NCI-H748 (cell line): Measurements from ENCODE around the gene FAM135A.
"Not testable (repeated sequence)": the region's sequence is repeated elsewhere in the genome, so short reads cannot be mapped to it uniquely, and the experiment has no call there.

ENCODE experiments used
- DNase-seq: peaks from one replicate; lab custom pipeline; 2025; ENCODE audit not compliant: unreplicated experiment; lab: John Stamatoyannopoulos, UW

Gene FAM135A

DNA sequence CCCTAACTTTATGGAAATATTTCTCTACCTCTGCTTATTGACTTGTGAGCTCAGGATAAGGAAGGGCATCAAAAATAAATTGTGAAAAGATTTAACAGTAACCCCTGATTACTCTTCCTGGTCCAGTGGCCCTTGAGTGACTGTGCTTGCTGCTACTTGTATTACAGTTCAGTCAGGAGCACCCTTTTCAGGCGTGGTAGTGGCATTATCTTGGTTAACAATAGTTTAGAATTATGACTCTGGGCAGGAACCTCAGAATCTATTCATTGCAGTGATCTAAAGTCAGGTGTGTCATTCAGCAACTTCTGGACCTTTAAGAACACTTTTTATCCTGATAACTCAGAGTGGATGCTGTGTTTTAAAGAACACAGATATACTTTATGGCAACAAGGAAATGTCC is 43.4 kb downstream of the FAM135A start:
- DNase-seq = no peak

DNA sequence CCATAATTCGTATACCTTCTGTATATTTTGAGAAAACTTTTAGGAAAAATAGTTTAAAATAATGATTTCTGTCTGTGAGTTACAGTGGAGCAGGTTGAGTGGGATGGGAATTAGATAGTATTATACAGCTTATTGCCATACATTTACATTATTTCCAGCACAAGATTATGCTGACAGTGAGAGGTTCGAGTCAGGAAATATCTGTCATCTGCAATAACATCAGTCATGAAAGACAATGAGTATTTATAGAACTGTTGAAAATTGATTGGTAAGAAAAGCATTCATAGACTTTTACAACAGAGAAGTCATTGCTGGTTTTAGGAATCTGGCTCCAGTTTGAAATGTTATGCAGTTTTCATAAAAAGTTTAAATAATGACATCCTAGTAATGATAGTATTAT is 45.9 kb downstream of the FAM135A start:
- no peak for DNase-seq

DNA sequence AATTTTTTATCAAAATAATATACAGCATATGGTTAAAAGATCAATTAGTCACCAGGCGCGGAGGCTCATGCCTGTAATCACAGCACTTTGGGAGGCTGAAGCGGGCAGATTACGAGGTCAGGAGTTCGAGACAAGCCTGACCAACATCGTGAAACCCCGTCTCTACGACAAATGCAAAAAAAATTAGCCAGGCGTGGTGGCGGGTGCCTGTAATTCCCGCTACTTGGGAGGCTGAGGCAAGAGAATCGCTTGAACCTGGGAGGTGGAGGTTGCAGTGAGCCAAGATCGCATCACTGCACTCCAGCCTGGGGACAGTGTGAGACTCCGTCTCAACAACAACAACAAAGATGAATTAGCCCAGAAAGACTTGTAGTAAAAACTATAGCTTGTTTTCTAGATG is 46.4 kb downstream of the FAM135A start:
- not testable (repeated sequence) for DNase-seq

DNA sequence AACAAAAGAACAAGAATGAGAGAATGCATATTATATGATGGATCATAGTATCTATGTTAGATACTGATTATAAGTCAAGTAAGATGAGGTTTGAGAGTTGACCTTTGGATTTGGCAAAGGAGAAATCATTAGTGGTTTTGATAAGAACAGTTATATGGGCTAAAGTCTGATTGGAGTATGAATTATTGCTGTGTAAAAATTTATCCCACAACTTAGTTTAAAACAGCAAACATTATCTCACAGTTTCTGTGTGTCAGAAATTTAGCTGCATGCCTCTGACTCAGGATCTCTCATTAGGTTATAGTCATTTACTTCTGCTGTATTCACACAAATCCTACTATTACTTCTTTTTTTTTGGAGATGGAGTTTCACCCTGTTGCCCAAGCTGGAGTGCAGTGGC is 56.7 kb downstream of the FAM135A start:
- no peak for DNase-seq

DNA sequence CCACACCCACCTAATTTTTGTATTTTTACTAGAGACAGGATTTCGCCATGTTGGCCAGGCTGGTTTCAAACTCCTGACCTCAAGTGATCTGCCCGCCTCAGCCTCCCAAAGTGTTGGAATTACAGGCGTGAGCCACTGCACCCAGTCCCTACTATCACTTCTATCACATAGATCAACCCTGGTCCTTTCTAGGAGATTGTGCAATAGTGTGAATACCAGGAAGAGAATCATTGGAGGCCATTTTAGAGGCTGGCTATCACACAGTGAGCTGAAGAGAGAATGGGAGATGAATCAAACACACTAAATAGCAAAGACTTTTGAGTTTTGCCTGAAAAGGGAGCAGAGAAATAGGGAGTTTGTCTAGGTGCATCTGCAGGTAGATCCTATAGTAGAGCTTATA is 57.2 kb downstream of the FAM135A start:
- DNase-seq = not testable (repeated sequence)

DNA sequence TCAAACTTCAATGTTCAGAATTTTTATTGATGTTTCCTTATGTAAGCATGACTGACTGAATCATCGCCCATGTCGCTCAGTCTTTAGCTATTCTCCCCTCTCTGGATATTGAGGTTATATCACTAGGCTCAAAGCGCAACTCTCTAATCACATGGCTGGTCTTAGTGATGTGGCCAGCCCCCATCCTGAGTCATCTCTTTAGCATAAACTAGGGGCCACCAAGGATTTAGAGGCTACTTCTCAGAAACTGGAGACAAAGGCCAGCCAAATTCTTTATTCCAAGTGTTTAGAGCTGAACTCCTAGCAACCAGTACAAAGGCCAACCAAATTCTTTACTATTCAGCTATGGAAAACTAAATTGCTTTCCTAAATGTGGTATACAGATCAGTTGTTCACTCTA is 61.4 kb downstream of the FAM135A start:
- no peak for DNase-seq

DNA sequence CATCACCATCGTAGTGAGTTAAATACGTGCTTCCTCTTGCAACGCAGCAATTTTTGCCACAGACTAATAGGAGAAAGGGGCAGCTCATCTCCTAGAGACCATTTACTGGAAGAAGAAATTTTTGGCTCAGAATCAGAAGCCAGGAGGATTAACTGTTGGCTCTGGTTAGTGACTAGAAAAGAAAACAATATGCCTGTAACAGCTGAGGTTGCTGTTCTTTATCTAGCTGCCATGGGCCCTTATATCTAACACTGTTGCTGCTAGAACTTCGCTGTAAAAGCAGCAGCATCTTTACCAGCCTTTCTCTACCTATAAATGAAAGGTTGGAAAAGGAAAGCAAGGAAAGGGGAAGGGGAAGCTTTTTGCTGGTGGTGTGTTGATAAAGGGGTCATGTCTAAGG is 65.9 kb downstream of the FAM135A start:
- no peak for DNase-seq

DNA sequence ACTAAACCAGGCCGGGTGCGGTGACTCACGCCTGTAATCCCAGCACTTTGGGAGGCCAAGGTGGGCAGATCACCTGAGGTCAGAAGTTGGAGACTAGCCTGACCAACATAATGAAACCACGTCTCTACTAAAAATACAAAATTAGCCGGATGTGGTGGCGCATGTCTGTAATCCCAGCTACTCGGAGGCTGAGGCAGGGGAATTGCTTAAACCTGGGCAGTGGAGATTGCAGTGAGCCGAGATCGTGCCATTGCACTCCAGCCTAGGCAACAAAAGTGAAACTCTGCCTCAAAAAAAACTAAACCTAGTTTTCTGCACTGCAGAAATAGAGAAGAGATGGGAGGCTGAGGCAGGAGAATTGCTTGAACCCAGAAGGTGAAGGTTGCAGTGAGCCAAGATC is 73.3 kb downstream of the FAM135A start:
- not testable (repeated sequence) for DNase-seq

DNA sequence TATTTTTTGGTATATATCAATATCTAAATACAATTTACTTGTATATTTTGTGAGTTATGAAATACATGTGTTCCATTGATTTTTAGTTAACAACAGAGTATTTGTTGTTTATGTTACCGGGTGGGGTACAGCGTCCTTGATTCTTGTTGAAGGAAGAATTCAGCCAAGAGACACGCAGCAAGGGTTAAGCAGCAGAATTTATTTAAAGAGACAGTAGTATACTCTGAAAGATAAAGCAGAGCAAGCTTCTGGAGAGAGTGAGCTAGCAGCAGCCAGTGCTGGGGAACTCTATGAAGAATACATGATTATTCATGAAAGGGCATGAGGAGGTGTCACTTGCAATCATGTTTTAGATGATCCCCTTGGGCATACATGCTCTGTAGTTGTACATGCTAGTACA is 76.1 kb downstream of the FAM135A start:
- DNase-seq = peak; percentile 24

DNA sequence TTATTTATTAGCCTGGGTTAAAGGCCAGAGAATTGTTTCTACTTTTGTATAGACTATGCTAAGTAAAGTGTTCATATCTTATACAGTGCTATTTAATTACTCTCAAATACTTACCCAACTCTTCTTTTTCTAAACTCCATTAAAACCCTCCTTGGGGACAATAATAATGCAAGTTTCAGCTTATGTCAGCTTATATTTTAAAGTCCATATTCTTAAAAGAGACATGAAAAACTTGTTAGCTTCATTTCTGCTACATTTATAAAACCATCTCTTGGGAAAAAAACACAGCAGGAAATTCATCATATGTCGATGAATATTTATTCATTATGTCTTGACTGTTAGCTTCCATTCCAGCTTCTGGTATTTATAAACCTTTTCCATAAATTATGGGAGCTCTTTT is 81.5 kb downstream of the FAM135A start:
- DNase-seq = no peak

DNA sequence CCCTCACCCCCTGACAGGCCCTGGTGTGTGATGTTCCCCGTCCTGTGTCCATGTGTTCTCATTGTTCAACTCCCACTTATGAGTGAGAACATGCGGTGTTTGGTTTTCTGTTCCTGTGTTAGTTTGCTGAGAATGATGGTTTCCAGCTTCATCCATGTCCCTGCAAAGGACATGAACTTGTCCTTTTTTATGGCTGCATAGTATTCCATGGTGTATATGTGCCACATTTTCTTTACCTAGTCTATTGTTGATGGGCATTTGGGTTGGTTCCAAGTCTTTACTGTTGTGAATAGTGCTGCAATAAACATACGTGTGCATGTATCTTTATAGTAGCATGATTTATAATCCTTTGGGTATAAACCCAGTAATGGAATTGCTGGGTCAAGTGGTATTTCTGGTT is 82.5 kb downstream of the FAM135A start:
- not testable (repeated sequence) for DNase-seq

DNA sequence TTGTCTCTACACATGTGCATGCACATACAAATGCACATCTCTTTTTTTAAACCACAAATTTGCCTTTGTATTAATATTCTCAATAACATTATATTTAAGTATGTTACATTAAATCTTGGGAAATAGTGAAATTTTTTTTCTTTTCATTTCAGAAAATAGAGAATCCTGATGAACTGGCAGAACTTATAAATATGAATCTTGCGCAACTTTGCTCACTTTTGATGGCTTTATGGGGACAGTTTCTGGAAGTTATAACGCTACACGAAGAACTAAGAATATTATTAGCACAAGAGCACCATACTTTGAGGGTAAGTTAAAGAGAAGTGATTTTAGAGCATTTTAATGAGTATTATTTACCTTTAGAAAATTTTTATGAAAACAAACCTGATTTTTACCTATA is 89.2 kb downstream of the FAM135A start:
- no peak for DNase-seq

DNA sequence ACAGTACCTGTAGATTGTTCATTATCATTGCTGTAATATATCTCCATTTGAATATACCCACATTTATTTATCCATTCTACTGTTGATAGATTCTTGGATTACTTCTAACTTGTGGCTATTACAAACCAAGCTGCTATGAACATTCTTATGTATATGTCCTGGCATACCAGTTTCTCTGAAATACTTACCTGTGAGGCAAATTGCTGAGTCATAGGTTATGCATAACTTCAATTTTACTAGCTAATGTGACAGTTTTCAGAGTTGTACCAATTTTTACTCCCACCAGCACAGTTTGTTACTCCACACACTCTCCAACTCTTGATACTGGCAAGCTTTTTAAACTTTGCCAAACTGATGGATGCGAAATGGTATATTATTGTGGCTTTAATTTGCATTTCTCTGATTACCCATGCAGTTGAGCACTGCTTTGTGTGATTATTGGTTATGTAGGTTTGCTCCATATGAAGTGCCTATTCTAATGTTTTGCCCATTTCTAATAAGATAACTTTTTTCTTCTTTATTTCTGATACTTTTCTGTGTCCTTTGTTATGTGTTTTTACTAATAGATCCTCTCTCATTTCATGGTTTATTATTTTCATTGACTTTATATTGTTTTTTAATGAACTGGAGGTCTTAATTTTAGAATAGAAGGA is 90.6 kb downstream of the FAM135A start:
- no peak for DNase-seq

DNA sequence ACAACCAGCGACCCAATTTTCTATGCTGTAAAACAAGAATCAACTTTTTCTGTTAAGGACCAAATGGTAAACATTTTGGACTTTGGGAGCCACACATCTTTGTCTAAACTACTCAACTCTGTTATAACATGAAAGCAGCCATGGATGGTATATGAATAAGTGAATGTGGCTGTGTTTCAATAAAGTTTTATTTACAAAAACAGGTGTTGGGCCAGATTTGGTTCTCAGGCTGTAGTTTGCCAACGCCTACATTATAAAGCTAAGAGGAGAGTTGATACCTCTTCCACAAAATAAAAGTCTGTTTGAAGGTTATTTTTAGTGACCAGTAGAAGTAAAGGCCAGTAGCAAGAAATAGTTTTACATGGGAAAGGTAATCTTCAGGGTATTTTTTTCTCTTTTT is 93.0 kb downstream of the FAM135A start:
- no peak for DNase-seq

DNA sequence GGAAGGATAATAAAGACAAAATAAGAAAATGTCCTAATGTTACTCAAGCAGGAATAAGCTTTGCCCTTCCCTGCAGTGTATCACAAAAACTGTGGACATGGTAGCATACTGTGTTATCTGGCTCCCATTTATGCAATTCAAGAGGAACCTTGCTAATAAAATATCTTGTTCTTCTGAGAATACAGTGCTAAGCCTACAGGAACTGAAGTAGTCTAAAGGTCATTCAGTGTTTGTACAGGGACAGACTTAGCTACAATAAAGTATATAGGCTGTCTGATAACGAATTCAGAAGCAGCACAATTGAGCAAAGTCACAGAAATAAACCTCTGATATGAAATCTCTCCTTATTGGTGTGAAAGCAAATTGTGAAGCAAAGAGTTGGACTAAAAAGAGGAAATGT is 93.9 kb downstream of the FAM135A start:
- DNase-seq = no peak

DNA sequence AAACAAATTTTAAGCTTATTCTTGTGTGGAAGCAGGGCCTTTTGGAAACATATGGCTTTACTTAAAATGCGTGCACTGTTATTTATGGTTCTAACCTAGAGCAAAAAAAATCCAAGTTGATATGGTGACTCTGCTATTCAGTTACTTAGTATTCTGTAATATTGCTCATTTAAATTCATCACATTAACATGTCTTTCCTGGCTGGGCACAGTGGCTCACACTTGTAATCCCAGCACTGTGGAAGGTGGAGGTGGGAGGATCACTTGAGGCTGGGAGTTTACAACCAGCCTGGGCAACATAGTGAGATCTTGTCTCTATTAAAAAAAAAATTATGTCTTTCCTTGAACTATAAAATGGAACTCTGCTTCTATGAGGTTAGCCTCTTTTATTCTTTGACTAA is 95.6 kb downstream of the FAM135A start:
- DNase-seq = no peak

DNA sequence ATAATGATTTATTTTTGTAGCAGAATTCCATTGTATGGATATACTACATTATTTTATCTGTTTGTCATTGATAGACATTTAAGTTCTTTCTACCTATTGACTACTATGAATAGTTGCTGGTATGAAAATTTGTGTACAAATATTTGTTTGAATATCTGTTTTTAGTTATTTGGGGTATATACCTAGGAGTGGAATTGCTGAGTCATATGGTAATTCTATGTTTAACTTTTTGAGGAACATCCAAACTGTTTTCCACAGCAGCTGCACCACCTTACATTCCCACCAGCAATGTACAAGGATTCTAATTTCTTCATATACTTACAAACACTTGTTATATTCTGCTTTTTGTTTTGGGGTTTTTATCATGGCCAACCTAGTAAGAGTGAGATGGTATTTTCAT is 97.3 kb downstream of the FAM135A start:
- no peak for DNase-seq

DNA sequence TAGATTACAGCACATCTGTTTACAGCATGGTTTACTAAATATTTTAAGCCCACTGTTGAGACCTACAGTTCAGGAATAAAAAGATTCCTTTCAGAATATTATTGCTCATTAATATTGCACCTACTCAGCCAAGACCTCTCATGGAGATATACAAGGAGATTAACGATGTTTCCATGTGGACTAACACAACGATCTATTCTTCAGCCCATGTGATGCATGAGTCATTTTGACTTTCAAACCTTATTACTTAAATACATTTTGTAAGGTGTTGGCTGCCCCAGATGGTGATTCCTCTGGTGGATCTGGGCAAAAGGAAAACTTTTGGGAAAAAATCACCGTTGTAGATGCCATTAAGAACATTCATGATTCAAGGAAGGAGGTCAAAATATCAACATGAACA is 105.4 kb downstream of the FAM135A start:
- DNase-seq = no peak

DNA sequence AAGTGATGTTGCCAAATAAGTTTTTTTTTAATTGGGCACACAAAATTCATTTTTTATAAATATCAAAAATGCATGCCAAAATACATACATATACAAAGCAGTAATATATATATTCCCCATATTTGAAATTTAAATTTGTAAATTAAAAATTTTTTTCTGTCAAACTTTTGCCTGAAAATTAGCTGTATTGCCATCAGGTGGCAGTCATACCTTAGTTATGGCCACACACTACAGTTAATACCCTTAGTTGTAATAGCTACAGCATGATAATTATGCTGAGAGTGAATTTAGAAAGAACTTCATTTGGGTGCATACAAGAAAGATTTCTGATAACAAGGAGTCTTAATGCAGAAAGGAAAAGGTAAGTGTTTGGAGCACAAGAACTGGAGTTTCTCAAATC is 107.3 kb downstream of the FAM135A start:
- peak; percentile 19 for DNase-seq

DNA sequence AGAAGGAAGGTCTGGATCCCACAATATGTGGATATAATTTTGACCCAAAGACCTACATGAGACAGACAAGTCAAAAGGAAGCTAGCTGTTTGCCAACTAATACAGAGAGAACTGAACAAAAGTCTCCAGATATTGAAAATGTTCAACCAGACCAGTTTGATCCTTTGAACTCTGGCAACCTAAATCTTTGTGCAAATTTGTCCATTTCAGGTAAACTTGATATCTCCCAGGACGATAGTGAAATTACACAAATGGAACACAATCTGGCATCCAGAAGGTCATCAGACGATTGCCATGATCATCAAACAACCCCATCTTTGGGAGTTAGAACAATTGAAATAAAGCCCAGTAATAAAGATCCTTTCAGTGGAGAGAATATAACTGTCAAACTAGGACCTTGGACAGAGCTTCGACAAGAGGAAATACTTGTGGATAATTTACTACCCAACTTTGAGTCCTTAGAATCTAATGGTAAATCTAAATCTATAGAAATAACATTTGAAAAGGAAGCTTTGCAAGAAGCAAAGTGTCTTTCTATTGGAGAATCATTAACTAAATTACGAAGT is 111.5 kb downstream of the FAM135A start:
- no peak for DNase-seq

DNA sequence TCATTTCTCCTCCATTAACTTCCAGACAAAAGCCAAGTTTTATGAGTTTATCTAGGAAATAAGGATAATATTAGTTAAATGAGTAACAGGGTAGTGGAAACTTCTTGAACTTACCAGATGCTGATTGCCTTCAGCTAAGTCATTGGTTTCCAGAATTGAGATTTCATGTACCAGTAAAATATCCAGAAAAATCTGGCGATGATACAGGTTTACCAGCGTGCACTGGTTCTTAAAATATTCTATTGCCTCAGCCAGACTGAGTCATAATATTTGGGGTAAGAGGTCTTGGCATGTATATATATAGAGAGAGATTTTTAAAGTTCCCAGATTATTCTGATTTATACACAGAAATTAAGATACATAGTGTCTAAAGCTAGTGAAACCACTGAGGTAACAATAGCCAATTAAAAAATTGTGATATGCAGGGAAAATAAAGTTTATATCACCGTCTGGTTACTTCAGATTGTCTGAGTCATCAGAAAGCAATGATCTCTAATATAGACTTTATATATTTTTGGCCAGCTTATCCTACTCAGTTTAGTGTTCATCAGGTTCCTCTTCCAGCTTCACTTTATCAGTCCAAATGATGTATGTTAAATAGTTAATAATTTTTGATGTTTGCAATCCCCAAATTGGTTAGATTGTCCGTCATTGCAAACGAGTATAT is 113.9 kb downstream of the FAM135A start:
- no peak for DNase-seq

DNA sequence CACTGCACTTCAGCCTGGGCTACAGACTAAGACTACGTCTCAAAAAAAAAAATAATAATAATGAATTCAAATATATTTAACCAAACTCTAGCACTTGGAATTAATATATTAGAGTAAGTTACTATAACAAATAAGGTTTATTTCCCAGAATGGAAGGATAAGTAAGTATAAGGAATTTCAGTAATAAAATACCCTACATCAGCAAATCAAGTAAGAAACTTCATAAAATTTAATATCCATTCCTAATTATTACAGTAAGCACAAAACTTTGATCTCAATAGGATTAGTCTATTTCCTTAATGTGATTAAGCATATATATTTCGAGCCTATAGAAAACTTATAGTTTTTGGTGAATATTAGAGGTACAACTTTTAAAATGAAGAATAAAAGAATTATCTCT is 116.7 kb downstream of the FAM135A start:
- no peak for DNase-seq

DNA sequence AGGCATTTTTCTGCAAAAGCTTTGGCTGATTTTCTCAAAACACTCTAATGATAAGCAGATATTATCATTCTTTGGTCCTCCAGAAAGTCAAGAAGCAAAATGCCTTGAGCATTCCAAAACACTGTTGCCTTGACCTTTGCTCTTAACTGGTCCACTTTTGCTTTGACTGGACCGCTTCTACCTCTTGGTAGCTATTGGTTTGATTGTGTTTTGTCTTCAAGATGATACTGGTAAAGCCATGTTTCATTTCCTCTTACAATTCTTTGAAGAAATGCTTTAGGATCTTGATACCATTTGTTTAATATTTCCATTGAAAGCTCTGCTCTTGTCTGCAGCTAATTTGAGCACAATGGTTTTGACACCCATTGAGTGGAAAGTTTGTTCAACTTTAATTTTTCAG is 117.8 kb downstream of the FAM135A start:
- no peak for DNase-seq
